Measurements from ENCODE around the gene ATXN1.

Gene ATXN1

DNA sequence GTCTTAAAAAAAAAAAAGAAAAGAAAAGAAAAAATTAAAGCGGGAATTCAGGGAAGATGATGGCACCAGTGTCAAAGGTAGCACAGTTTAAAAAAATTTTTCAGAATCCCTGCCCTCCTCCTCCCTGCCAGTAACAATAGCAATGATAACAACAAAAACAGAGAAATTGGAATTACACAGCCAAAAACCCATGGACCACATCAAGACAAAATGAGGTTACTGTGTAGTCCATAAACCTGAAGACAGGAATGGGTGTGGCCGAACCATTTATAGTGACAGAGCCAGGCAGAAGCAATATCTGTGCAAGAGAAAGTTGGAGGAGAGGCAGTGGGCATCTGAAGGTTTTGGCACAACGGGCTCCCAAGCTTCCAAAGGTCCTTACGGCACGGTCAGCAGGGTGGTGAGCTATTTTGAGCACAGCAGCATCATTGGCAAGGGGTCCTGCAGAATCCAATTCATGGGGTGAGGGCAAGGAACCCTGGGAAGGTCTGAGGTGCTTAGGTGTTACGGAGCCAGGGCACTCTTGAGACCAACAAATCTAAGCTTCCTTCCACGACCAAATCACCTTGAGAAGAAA, 320.5 kb downstream of the ATXN1 start:
- ATAC-seq: no peak
- no peak for TF ChIP-seq ZNF8 (CRISPR knock-in tag; IDR thresholded peaks at IDR 0.05)
- TF ChIP-seq ZNF70 (CRISPR knock-in tag; IDR thresholded peaks at IDR 0.05): no peak
- TF ChIP-seq TCF4 (CRISPR knock-in tag; IDR thresholded peaks at IDR 0.05; ENCODE audit: borderline replicate concordance): no peak
- TF ChIP-seq RARB (CRISPR knock-in tag; IDR thresholded peaks at IDR 0.05): no peak
- TF ChIP-seq, protein P1, sequence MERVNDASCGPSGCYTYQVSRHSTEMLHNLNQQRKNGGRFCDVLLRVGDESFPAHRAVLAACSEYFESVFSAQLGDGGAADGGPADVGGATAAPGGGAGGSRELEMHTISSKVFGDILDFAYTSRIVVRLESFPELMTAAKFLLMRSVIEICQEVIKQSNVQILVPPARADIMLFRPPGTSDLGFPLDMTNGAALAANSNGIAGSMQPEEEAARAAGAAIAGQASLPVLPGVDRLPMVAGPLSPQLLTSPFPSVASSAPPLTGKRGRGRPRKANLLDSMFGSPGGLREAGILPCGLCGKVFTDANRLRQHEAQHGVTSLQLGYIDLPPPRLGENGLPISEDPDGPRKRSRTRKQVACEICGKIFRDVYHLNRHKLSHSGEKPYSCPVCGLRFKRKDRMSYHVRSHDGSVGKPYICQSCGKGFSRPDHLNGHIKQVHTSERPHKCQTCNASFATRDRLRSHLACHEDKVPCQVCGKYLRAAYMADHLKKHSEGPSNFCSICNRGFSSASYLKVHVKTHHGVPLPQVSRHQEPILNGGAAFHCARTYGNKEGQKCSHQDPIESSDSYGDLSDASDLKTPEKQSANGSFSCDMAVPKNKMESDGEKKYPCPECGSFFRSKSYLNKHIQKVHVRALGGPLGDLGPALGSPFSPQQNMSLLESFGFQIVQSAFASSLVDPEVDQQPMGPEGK (CRISPR knock-in tag; IDR thresholded peaks at IDR 0.05; ENCODE audit: borderline replicate concordance): no peak
- no peak for TF ChIP-seq ZFP3 (CRISPR knock-in tag; IDR thresholded peaks at IDR 0.05)
- no peak for TF ChIP-seq ISL1 (CRISPR knock-in tag; IDR thresholded peaks at IDR 0.05)
- TF ChIP-seq ZFP30 (CRISPR knock-in tag; IDR thresholded peaks at IDR 0.05): no peak

DNA sequence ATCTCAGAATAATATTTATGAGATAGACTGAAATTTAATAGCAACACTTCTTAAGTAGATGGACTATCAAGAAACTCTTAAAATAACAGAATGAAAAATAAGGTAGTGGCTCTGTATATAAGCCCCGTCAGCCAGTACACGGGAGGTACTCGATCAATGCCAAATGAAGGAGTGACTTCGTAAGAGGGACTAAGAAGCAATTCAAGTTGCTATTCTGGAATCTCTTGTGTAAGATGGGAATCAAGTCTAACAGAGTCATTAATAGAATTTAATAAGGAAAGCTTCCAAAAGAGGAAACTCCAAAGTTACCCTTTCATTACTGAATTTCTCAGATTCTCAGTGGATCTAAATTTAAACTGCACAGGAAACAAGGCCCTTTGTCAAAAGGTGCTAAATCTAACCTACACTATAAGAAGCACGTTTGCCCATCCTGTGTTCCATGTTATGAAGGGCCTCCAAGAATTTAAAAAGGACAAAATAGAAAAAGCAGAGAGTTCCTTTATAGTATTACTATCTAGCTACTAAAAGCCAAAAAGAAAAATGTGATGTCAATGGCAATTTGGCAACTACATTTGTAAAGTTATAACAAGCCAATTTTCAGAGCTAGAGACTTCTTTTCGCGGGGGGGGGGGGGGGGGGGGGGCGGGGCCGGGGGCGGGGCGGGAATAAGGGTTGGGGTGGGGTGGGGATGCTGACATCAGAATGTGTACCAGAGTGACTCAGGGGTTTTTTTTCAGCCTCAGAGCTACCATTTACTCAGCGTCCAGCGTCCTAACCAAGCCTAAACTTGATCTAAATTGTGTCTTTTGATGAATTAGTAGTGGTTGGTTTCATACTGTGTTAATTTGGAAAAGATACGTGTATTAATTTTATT, 322.3 kb downstream of the ATXN1 start:
- TF ChIP-seq, protein P2, sequence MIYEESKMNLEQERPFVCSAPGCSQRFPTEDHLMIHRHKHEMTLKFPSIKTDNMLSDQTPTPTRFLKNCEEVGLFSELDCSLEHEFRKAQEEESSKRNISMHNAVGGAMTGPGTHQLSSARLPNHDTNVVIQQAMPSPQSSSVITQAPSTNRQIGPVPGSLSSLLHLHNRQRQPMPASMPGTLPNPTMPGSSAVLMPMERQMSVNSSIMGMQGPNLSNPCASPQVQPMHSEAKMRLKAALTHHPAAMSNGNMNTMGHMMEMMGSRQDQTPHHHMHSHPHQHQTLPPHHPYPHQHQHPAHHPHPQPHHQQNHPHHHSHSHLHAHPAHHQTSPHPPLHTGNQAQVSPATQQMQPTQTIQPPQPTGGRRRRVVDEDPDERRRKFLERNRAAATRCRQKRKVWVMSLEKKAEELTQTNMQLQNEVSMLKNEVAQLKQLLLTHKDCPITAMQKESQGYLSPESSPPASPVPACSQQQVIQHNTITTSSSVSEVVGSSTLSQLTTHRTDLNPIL (CRISPR knock-in tag; IDR thresholded peaks at IDR 0.05; ENCODE audit: low read depth): no peak
- TF ChIP-seq TOX (CRISPR knock-in tag; IDR thresholded peaks at IDR 0.05; ENCODE audit: borderline replicate concordance): no peak
- no peak for ATAC-seq

DNA sequence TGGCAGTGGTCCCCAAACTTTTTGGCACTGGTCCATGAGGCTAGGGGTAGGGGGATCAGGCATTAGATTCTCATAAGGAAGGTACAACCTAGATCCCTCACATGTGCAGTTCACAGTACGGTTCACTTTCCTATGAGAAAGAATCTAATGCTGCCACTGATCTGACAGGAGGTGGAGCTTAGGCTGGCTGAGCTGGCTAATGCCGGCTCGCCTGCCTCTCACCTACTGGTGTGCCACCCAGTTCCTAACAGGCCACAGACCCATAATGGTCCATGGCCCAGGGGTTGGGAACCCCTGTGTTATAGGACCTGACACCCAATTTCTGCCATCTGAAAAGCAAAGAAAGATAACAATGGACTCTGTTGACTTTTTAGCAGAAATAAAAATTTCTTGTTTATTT, 323.3 kb downstream of the ATXN1 start:
- ATAC-seq: no peak

DNA sequence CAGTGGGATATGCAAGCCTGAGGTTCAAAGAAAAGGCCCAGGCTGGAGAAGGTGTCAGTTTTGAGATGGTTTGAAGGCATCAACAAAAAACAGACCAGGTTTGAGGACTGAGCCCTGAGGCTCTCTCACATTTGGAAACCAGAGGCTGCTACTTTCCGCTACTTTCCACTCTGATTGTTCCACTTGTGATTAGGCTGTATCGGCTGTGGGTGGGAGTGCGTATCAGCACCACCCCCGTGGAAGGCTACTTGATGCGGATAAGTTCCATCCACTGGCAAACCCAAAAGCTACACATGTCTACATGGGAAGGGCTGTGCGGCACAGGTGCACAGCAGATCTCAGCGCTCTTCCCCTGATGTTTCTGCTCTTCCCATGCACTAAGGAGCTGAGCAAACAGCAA, 324.2 kb downstream of the ATXN1 start:
- TF ChIP-seq ZNF565 (CRISPR knock-in tag; conservative IDR thresholded peaks at IDR 0.05; ENCODE audit: low read depth): no peak
- TF ChIP-seq, protein P3, sequence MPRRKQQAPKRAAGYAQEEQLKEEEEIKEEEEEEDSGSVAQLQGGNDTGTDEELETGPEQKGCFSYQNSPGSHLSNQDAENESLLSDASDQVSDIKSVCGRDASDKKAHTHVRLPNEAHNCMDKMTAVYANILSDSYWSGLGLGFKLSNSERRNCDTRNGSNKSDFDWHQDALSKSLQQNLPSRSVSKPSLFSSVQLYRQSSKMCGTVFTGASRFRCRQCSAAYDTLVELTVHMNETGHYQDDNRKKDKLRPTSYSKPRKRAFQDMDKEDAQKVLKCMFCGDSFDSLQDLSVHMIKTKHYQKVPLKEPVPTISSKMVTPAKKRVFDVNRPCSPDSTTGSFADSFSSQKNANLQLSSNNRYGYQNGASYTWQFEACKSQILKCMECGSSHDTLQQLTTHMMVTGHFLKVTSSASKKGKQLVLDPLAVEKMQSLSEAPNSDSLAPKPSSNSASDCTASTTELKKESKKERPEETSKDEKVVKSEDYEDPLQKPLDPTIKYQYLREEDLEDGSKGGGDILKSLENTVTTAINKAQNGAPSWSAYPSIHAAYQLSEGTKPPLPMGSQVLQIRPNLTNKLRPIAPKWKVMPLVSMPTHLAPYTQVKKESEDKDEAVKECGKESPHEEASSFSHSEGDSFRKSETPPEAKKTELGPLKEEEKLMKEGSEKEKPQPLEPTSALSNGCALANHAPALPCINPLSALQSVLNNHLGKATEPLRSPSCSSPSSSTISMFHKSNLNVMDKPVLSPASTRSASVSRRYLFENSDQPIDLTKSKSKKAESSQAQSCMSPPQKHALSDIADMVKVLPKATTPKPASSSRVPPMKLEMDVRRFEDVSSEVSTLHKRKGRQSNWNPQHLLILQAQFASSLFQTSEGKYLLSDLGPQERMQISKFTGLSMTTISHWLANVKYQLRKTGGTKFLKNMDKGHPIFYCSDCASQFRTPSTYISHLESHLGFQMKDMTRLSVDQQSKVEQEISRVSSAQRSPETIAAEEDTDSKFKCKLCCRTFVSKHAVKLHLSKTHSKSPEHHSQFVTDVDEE (CRISPR knock-in tag; IDR thresholded peaks at IDR 0.05): no peak
- TF ChIP-seq, protein P4, sequence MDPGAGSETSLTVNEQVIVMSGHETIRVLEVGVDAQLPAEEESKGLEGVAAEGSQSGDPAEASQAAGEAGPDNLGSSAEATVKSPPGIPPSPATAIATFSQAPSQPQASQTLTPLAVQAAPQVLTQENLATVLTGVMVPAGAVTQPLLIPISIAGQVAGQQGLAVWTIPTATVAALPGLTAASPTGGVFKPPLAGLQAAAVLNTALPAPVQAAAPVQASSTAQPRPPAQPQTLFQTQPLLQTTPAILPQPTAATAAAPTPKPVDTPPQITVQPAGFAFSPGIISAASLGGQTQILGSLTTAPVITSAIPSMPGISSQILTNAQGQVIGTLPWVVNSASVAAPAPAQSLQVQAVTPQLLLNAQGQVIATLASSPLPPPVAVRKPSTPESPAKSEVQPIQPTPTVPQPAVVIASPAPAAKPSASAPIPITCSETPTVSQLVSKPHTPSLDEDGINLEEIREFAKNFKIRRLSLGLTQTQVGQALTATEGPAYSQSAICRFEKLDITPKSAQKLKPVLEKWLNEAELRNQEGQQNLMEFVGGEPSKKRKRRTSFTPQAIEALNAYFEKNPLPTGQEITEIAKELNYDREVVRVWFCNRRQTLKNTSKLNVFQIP (CRISPR knock-in tag; IDR thresholded peaks at IDR 0.05; ENCODE audit: borderline replicate concordance, low read depth): no peak
- no peak for TF ChIP-seq ZNF8 (CRISPR knock-in tag; IDR thresholded peaks at IDR 0.05)
- no peak for TF ChIP-seq CSDC2 (CRISPR knock-in tag; IDR thresholded peaks at IDR 0.05)
- no peak for TF ChIP-seq ESRRG (CRISPR knock-in tag; IDR thresholded peaks at IDR 0.05)
- TF ChIP-seq ARNTL (CRISPR knock-in tag; IDR thresholded peaks at IDR 0.05; ENCODE audit: borderline replicate concordance, low read depth): no peak
- TF ChIP-seq ZFP3 (CRISPR knock-in tag; IDR thresholded peaks at IDR 0.05): no peak
- TF ChIP-seq, protein P2 (CRISPR knock-in tag; IDR thresholded peaks at IDR 0.05; ENCODE audit: low read depth): no peak
- no peak for ATAC-seq

More for the DNA sequence above, 323.3 kb downstream of the ATXN1 start:
- TF ChIP-seq, protein P5, sequence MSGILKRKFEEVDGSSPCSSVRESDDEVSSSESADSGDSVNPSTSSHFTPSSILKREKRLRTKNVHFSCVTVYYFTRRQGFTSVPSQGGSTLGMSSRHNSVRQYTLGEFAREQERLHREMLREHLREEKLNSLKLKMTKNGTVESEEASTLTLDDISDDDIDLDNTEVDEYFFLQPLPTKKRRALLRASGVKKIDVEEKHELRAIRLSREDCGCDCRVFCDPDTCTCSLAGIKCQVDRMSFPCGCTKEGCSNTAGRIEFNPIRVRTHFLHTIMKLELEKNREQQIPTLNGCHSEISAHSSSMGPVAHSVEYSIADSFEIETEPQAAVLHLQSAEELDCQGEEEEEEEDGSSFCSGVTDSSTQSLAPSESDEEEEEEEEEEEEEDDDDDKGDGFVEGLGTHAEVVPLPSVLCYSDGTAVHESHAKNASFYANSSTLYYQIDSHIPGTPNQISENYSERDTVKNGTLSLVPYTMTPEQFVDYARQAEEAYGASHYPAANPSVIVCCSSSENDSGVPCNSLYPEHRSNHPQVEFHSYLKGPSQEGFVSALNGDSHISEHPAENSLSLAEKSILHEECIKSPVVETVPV (CRISPR knock-in tag; IDR thresholded peaks at IDR 0.05): no peak
